ENCODE results near the gene LYPD6B.

The LYPD6B gene

DNA sequence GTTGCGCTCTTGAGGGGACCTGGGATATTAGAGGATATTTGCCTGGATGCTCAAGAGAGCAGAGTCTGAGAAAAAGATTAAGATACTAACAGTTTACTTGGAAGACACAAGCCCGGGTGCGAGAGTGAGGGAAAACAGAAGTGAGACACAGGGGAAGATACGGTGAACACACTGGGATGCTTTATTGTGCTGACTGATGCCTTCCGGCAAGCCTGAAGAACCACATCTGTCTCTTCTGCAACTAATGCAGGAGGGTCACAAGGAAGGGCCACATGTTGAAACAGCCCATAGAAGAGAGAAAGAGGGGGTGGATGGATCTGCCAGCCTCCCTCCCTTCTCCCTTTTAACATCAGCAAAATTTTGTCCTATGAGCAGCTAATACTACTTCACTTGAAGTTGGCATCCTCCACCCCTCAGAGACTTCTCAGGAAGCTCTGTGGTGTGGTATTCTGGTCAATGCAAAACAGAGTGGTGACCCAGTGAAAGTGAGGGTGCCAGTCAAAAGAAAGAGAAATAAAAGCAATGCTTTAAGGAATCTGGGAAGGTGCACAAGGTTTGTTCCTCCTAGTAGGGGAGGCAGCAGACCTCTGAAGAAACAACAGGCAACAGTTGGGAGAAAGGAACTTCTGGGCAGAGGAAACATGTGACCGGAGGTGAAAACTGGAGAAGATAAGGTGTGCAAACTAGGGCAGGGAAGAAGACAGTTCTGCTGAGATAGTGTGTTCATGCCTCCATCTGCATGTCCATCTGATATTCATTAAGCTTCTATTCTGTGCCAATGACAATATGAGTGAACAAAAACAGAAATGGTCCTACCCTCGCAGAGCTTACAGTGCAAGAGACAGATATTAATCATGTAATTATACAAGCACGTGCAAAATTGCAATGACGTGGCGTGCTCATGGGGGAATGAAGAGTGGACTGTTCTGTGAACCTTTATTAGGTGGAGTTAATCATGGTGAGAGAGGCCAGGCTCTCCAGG lies 107.1 kb downstream of the LYPD6B start:
- Mint-ChIP-seq H3K4me3 (peak overlapping the region in 1 of 3 experiments; percentile 12), H3K27ac (peak overlapping the region in 2 of 3 experiments; percentile 9 to 63), H3K36me3 (ENCODE audit: low read depth) (peaks cover 3% of the 10 kb centered on the region), H3K4me1 (peaks cover 37% of the 10 kb centered on the region), H3K27me3 (ENCODE audit: low read depth) (peaks cover 49% of the 10 kb centered on the region), H3K9me3 (peaks cover 3% of the 10 kb centered on the region)
- TF ChIP-seq, protein P1, sequence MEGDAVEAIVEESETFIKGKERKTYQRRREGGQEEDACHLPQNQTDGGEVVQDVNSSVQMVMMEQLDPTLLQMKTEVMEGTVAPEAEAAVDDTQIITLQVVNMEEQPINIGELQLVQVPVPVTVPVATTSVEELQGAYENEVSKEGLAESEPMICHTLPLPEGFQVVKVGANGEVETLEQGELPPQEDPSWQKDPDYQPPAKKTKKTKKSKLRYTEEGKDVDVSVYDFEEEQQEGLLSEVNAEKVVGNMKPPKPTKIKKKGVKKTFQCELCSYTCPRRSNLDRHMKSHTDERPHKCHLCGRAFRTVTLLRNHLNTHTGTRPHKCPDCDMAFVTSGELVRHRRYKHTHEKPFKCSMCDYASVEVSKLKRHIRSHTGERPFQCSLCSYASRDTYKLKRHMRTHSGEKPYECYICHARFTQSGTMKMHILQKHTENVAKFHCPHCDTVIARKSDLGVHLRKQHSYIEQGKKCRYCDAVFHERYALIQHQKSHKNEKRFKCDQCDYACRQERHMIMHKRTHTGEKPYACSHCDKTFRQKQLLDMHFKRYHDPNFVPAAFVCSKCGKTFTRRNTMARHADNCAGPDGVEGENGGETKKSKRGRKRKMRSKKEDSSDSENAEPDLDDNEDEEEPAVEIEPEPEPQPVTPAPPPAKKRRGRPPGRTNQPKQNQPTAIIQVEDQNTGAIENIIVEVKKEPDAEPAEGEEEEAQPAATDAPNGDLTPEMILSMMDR (IDR thresholded peaks at IDR 0.05; ENCODE audit: unreplicated experiment in 3 of 3): no peak

DNA sequence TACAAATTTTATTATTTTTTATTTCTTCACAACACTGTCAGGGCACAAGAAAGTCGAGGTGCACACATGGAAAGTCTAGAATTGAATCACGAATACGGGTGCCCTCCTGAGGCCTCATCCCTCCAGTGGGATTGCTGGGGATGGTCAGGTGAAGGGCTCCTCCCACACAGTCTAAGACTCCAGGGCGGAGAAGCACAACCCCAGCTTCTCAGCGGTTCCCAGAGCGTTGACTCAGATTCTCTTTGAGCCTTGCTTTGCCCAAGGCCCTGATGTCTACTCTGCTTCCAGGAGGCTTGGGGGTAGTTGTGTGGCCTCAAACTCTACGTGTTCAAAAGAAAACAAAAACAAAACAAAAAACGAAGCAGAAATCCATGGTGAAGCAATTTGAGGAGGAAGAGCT lies 108.4 kb downstream of the LYPD6B start:
- no peak overlapping the region for H3K4me3 Mint-ChIP-seq
- H3K27me3 Mint-ChIP-seq (ENCODE audit: low read depth): peaks cover 45% of the 10 kb centered on the region
- peaks cover 3% of the 10 kb centered on the region for H3K36me3 Mint-ChIP-seq (ENCODE audit: low read depth)
- TF ChIP-seq, protein P1 (IDR thresholded peaks at IDR 0.05; ENCODE audit: unreplicated experiment in 3 of 3): no peak
- no peaks in the 10 kb centered on the region for H3K9me3 Mint-ChIP-seq
- H3K27ac Mint-ChIP-seq: peak overlapping the region in 1 of 3 experiments; percentile 85
- H3K4me1 Mint-ChIP-seq: peaks cover 37% of the 10 kb centered on the region

DNA sequence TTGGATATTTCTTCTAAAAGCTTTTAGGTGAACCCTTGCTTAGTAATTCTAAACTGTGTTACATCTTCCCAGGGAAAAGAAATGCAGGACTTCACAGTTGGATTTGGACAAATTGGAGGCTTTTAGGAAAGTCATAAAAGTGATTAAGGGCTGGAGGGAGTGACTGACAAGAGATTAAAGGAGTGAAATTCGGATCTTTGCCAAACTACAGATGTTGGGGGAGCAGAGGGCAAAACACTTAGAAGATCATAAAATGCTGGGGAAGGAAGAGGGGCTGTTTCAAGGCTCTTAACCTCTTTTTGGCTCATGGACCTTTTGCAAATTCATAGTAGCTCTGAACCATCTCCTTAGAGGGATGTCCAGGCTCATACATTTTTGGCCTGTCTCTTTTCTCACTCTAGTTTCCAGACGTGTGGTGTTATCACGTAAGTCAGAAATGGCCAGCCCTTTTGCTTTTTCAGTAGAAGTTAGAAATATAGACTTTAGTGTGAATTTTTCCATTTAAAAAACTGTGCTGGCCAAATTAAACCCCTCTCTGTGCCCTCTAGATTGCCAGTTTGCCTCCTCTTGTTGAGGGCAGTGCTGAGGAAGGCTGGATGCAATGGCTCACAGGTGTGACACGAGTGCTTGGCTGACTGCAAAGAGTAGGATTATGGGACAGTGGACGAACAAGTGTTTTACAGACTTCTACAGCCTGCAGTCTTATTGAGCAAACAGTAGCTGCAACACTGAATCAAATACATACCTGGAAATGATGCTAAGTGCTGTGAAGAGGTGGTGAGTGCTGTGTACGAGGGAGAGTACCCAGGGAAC lies 109.9 kb downstream of the LYPD6B start:
- TF ChIP-seq, protein P1 (IDR thresholded peaks at IDR 0.05; ENCODE audit: unreplicated experiment in 3 of 3): no peak
- no peak overlapping the region for H3K4me3 Mint-ChIP-seq
- no peaks in the 10 kb centered on the region for H3K36me3 Mint-ChIP-seq (ENCODE audit: low read depth)
- H3K4me1 Mint-ChIP-seq: peaks cover 37% of the 10 kb centered on the region
- peaks cover 49% of the 10 kb centered on the region for H3K27me3 Mint-ChIP-seq (ENCODE audit: low read depth)
- H3K9me3 Mint-ChIP-seq: no peaks in the 10 kb centered on the region
- peak overlapping the region in 2 of 3 experiments; percentile 17 to 85 for H3K27ac Mint-ChIP-seq

DNA sequence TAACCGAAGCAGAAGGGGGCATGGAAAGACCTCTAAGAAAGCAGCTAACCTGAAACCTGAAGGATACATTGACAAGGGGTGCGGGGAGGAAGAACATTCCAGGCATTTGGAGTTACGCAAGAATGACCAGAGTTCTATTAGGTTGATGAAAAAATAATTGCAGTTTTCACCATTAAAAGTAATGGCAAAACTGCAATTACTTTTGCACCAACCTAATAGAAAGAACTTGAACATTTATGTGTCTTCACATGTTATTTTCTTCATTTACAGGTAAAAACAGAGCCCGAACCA lies 110.5 kb downstream of the LYPD6B start:
- peaks cover 53% of the 10 kb centered on the region for H3K27me3 Mint-ChIP-seq (ENCODE audit: low read depth)
- no peaks in the 10 kb centered on the region for H3K36me3 Mint-ChIP-seq (ENCODE audit: low read depth)
- no peaks in the 10 kb centered on the region for H3K9me3 Mint-ChIP-seq
- peak overlapping the region in 1 of 3 experiments; percentile 1 for H3K27ac Mint-ChIP-seq
- TF ChIP-seq, protein P1 (IDR thresholded peaks at IDR 0.05; ENCODE audit: unreplicated experiment in 3 of 3): no peak
- no peak overlapping the region for H3K4me3 Mint-ChIP-seq
- H3K4me1 Mint-ChIP-seq: peaks cover 34% of the 10 kb centered on the region

DNA sequence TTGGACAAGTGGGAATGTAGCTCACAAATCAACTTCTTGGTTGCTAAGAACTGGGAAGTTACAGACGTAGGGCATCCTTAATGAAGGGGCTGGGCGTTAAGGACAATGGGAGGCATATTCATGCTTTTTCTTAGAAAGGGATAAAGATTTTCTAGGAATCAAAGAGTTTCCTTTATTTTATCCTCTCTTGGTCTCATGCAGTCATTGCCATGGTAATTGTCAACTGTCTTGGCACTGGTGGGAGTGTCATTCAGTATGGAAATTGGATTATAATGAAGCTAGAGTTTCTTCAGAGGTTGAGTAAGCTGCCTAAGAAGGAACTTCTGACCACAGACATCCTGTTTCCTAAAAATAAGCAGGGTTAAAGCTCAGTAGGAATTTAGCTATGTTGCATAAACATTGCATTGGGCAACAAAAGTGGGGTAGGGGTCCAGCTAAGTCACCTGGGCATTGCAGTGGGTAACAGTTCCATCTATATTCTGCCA lies 114.0 kb downstream of the LYPD6B start:
- Mint-ChIP-seq H3K27ac (no peak overlapping the region), H3K4me1 (peaks cover 19% of the 10 kb centered on the region), H3K27me3 (ENCODE audit: low read depth) (peaks cover 33% of the 10 kb centered on the region), H3K4me3 (no peak overlapping the region), H3K9me3 (no peaks in the 10 kb centered on the region), H3K36me3 (ENCODE audit: low read depth) (no peaks in the 10 kb centered on the region)
- TF ChIP-seq, protein P1 (IDR thresholded peaks at IDR 0.05; ENCODE audit: unreplicated experiment in 3 of 3): no peak
